Thoracic aorta (tissue), 2 donors: Measurements from ENCODE around the gene ATP8B3. TPM values are rescaled to one million over a fixed set of nuclear protein-coding genes. Genes with fewer than 3 reads are reported as not detected.

ENCODE experiments used
- ATAC-seq: fragments of 150-250 bp; one replicate; pipeline ENCODE4 v1.8.0; 2017; ENCODE audit warnings: low read depth; ENCODE audit not compliant: insufficient number of reproducible peaks, low FRiP score
- DNase-seq: peaks from one replicate; pipeline ENCODE4 v3.0.0-alpha.2; 2020; ENCODE audit warnings: low spot score
- H3K27ac ChIP-seq, 2 donors: fragments of 200-600 bp; sonication (generic); 1 replicate in 1 of 2; 2 replicates in 1 of 2; pipeline ENCODE4 v1.5.1; 2016; ENCODE audit warnings: mild to moderate bottlenecking in 2 of 2, moderate library complexity in 2 of 2
- H3K27me3 ChIP-seq: fragments of 200-600 bp; sonication (generic); replicated peaks from 2 replicates; pipeline ENCODE4 v1.6.0; 2016; ENCODE audit warnings: mild to moderate bottlenecking; ENCODE audit not compliant: insufficient read depth
- H3K36me3 ChIP-seq: fragments of 200-600 bp; sonication (generic); one replicate; pipeline ENCODE4 v1.5.1; 2016
- H3K4me1 ChIP-seq, 2 donors: fragments of 200-600 bp; sonication (generic); 1 replicate in 1 of 2; 2 replicates in 1 of 2; pipeline versions ENCODE4 v1.5.1 to v1.6.0; 2016; ENCODE audit warnings: low read depth in 2 of 2, mild to moderate bottlenecking in 1 of 2; ENCODE audit not compliant: control insufficient read depth in 1 of 2
- H3K4me3 ChIP-seq: fragments of 200-600 bp; sonication (generic); 2 replicates; pipeline ENCODE4 v1.5.1; 2016; ENCODE audit warnings: mild to moderate bottlenecking
- H3K9me3 ChIP-seq: fragments of 200-600 bp; sonication (generic); 2 replicates; pipeline ENCODE4 v1.5.1; 2016
- total RNA-seq, 2 donors: library from RNA; depleted of rRNA; stranded (reverse); fragments of >200 nt; gene quantifications; one replicate each; pipeline versions ENCODE4 v1.1.0 to v1.2.3, GENCODE V29; 2016
- TF ChIP-seq, protein P1 (sequence below): fragments of 200-600 bp; sonication (generic); IDR thresholded peaks from one replicate; pipeline ENCODE4 v1.5.1; 2019; ENCODE audit warnings: antibody characterized with exemption

Gene ATP8B3
- total RNA-seq, 2 donors from 2014 or later: 0.21 to 1.4 TPM

DNA sequence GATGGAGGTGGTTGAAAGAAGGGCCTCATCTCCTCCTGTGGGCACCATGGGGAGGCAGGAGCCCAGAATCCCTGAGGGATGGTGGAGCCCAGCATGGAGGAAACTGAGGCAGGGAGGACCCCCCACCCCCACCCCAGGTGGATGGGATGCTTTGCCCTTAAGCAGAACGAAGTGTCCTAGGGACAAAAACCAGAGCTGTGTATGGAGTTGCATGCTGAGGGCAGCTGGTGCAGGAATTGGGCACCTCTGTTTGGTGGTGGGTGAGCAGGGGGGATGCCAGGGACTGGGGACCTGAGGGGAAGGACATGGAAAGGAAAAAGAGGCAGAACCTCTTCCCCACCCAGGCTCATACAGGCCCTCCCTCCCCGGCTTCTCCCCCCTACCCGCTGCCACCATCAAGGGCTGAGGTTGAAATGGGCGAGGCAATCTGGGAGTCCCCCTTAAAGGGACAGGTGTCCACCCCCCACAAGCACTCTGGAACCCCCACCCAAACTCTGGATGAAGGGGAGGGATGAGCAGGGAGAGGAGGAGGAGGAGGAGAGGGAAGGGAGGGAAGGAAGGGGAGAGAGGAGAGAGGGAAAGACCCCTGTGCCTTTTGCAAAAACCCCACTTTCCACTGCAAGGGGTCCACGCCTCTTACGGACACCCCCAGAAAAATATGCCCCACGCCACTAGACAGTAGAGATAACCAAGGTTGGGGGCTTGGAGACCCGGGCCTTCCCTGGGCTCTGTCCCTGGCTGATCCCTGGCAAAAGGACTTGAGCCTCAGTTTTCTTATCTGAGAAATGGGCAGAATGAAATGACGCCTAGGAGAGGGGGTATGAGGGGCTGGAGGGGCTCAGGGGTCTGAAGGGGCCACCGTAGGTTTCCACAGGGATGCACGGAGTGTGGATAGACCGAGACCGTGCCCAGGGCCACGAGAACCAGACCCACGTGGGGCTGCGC is 52.8 kb downstream of the ATP8B3 start:
- no peak for ATAC-seq
- Histone ChIP-seq H3K9me3 (no peaks in the 10 kb centered on the region), H3K27ac (no peak overlapping the region), H3K4me1 (peaks cover 0 to 10% of the 10 kb centered on the region in 2 donors), H3K27me3 (peaks cover 19% of the 10 kb centered on the region), H3K36me3 (no peaks in the 10 kb centered on the region), H3K4me3 (no peak overlapping the region)
- TF ChIP-seq, protein P1, sequence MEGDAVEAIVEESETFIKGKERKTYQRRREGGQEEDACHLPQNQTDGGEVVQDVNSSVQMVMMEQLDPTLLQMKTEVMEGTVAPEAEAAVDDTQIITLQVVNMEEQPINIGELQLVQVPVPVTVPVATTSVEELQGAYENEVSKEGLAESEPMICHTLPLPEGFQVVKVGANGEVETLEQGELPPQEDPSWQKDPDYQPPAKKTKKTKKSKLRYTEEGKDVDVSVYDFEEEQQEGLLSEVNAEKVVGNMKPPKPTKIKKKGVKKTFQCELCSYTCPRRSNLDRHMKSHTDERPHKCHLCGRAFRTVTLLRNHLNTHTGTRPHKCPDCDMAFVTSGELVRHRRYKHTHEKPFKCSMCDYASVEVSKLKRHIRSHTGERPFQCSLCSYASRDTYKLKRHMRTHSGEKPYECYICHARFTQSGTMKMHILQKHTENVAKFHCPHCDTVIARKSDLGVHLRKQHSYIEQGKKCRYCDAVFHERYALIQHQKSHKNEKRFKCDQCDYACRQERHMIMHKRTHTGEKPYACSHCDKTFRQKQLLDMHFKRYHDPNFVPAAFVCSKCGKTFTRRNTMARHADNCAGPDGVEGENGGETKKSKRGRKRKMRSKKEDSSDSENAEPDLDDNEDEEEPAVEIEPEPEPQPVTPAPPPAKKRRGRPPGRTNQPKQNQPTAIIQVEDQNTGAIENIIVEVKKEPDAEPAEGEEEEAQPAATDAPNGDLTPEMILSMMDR: no peak
- DNase-seq: no peak

DNA sequence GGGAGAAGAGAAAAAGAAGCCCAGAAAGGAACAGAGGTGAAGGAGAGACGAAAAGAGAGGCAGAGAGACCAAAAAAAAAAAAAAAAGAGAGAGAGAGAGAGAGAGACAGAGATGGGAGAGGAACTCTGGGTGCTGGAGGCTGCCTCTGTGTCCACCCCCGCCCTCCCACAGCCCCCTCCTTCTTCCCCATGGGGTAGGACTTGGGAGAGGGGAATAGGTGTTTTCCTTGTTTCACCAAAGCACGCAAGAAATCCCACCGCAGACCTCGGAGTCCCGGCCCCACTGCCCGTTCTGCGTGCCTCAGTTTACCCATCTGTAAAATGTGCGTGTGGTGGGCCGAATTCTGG is 53.9 kb downstream of the ATP8B3 start:
- no peak overlapping the region for H3K4me3 ChIP-seq
- H3K4me1 ChIP-seq: peaks cover 0 to 10% of the 10 kb centered on the region in 2 donors
- H3K27me3 ChIP-seq: peaks cover 19% of the 10 kb centered on the region
- DNase-seq (no peak), ATAC-seq (no peak)
- TF ChIP-seq, protein P1: no peak
- H3K36me3 ChIP-seq: no peaks in the 10 kb centered on the region
- no peaks in the 10 kb centered on the region for H3K9me3 ChIP-seq
- no peak overlapping the region for H3K27ac ChIP-seq

DNA sequence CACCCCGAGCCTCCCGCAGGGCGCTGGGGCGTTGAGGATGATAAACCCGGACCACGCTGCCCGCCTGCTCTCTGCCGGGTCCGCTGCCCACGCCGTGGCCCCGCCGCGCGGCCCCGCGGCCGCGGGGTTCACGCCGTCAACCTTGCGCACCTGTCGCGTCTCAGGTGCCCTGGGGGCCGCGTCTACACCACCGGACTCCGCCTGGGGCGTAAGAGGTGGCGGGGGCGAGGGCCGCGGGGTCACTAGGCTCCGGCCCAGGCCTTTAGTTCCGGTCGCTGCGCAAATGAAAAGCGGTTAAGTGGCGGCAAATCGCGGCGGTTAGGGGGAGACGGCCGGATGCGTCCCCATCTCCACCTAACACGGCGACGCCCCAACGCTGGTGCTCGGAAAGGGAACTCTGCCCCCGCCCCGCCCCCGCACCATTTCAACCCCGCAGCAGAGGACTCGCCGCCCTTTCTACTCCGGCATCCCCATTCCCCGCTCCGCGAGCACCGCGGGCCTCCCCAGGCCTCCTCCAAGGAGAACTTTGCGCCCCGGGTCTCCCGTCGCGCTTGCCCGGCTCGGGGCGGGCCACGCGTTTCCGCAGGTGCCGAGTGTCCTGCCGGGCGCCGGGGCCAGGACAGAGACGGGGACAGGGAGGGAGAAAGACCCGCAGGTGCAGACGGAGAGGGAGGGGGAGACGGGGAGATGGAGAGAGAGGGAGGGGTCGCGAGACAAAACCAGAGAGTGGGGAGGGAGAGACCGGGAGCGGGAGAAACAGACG is 54.4 kb downstream of the ATP8B3 start:
- TF ChIP-seq, protein P1: no peak
- H3K27ac ChIP-seq: no peak overlapping the region
- peaks cover 19% of the 10 kb centered on the region for H3K27me3 ChIP-seq
- DNase-seq (no peak), ATAC-seq (no peak)
- no peak overlapping the region for H3K4me3 ChIP-seq
- no peaks in the 10 kb centered on the region for H3K36me3 ChIP-seq
- H3K4me1 ChIP-seq: peaks cover 0 to 10% of the 10 kb centered on the region in 2 donors
- H3K9me3 ChIP-seq: no peaks in the 10 kb centered on the region

DNA sequence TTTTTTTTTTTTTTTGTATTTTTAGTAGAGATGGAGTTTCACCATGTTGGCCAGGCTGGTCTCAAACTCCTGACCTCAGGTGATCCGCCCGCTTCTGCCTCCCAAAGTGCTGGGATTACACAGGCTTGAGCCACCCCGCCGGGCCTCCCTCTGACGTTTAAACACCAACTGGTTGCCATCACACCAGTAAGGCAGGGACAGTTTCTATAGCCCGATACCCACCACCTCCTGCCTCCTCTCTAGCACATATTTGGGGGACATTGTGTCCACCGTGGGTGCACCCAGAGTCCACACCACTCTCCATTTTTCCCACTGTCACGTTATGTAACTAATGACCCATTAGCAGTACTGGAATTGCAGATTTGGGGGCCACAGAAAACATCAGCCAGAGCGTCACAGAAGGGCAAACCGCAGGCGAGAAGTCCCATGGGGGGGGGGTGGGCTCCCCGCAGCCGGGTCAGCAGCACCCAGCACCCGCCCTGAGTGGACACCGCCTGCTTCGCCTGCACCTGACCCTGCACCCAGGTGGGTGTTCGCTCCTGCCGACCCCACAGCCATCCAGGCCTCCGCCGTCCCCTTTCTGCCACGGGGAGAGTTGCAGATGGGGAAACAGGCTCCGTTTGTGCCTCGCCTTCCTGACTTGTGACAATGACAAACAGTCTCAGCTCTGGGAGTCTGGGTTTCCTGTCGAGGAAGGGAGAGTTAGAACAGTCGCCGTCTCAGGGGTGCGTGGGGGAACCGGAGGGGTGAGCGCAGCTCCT is 55.2 kb downstream of the ATP8B3 start:
- no peaks in the 10 kb centered on the region for H3K36me3 ChIP-seq
- peaks cover 0 to 10% of the 10 kb centered on the region in 2 donors for H3K4me1 ChIP-seq
- DNase-seq: no peak
- no peaks in the 10 kb centered on the region for H3K9me3 ChIP-seq
- peaks cover 13% of the 10 kb centered on the region for H3K27me3 ChIP-seq
- TF ChIP-seq, protein P1: no peak
- no peak for ATAC-seq
- no peak overlapping the region for H3K4me3 ChIP-seq
- no peak overlapping the region for H3K27ac ChIP-seq
